ENCODE data around the gene LTA. TPM values are rescaled to one million over a fixed set of nuclear protein-coding genes. Genes with fewer than 3 reads are reported as not detected.
"Not testable (repeated sequence)": the region's sequence is repeated elsewhere in the genome, so short reads cannot be mapped to it uniquely, and the experiment has no call there.

The LTA gene
- total RNA-seq, 4 donors from 2014 or later, result not detected

DNA sequence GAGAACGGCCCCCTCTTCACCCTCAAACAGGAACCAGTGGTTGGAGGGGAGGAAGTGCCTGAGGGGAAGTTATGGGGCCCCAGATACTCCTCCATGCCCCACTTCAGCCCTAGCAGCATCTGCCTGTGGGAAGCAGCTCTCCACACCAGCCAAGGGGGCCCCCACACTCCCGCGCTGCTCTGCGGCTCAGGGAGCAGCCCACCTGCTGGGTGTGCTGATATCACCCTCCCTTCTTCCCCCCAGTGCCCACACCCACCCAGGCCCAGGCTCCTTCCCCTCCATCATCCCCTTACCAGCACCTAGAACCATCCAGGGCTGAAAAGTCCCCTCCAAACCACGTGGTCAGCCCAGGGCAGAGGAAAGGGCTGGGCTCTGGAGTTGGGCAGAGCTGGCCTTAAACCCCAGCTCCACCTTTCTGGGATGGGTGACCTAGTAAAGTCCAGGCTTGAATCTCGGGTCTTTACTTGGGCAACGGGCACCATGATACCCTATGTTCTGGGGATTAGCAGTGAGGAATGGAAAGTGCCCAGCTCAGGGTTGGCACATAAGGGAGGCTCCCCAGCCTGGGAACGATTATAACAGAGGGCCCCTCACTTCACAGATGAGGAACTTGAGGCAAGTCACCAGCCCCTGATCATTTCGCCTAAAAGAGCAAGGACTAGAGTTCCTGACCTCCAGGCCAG is 14.7 kb downstream of the LTA start:
- no peaks in the 10 kb centered on the region for H3K36me3 ChIP-seq
- H3K27ac ChIP-seq, result peak overlapping the region in 2 of 4 donors; percentile 49 to 64
- H3K4me1 ChIP-seq, result peaks cover under 1 to 32% (median 15%) of the 10 kb centered on the region in 3 donors
- no peaks in the 10 kb centered on the region for H3K9me3 ChIP-seq
- TF ChIP-seq POLR2A (IDR thresholded peaks at IDR 0.05), result no peak
- TF ChIP-seq, protein P1, sequence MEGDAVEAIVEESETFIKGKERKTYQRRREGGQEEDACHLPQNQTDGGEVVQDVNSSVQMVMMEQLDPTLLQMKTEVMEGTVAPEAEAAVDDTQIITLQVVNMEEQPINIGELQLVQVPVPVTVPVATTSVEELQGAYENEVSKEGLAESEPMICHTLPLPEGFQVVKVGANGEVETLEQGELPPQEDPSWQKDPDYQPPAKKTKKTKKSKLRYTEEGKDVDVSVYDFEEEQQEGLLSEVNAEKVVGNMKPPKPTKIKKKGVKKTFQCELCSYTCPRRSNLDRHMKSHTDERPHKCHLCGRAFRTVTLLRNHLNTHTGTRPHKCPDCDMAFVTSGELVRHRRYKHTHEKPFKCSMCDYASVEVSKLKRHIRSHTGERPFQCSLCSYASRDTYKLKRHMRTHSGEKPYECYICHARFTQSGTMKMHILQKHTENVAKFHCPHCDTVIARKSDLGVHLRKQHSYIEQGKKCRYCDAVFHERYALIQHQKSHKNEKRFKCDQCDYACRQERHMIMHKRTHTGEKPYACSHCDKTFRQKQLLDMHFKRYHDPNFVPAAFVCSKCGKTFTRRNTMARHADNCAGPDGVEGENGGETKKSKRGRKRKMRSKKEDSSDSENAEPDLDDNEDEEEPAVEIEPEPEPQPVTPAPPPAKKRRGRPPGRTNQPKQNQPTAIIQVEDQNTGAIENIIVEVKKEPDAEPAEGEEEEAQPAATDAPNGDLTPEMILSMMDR (IDR thresholded peaks at IDR 0.05), result no peak
- intact Hi-C loops (cut with DNase I), result no loop called here
- H3K4me3 ChIP-seq, result peak overlapping the region in 1 of 4 donors; percentile 12
- no peak for DNase-seq
- 60 to 64% methylated on average over 3 to 5 of the region's 9 CpGs for WGBS, 2 donors
- H3K27me3 ChIP-seq, result peaks cover 0 to 25% (median 0%) of the 10 kb centered on the region in 4 donors

DNA sequence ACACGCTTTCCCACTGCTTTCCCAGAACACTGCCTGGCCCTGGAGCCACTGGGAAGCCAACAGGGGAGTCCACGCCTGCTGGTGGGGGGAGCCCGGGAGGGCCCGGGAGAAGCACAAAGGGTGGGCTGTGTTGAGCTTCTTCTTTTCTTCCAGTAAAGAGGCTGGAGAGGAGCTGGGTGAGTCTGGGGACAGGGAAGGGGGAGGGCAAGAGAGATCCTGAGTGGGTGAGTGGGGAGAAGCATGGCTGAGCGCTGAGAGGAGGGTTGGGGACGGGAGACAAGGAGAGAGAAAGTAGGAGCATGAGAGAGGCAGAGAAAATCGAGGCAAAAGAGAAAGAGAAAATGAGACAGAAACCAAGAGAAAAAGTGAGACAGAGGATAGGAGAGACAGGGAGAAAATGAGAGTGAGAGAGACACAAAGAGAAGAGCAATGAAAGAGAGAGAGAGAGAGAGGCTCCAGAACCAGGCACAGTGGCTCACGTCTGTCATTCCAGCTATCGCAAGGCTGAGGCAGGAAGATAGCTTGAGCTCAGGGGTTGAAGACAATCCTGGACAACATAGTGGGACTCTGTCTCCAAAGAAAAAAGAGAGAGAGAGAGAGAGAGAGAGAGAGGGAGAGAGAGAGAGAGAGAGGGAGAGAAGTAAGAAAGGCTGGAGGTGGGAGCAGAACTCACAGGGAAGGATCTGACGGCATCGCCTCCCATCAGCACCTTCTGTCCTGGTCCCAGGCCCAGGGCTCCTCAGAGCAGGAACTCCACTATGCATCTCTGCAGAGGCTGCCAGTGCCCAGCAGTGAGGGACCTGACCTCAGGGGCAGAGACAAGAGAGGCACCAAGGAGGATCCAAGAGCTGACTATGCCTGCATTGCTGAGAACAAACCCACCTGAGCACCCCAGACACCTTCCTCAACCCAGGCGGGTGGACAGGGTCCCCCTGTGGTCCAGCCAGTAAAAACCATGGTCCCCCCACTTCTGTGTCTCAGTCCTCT is 16.0 kb downstream of the LTA start:
- peak overlapping the region in 2 of 4 donors; percentile 2 to 39 for H3K27ac ChIP-seq
- 61 to 72% methylated on average over 8 to 9 of the region's 12 CpGs for WGBS, 2 donors
- DNase-seq, result no peak

DNA sequence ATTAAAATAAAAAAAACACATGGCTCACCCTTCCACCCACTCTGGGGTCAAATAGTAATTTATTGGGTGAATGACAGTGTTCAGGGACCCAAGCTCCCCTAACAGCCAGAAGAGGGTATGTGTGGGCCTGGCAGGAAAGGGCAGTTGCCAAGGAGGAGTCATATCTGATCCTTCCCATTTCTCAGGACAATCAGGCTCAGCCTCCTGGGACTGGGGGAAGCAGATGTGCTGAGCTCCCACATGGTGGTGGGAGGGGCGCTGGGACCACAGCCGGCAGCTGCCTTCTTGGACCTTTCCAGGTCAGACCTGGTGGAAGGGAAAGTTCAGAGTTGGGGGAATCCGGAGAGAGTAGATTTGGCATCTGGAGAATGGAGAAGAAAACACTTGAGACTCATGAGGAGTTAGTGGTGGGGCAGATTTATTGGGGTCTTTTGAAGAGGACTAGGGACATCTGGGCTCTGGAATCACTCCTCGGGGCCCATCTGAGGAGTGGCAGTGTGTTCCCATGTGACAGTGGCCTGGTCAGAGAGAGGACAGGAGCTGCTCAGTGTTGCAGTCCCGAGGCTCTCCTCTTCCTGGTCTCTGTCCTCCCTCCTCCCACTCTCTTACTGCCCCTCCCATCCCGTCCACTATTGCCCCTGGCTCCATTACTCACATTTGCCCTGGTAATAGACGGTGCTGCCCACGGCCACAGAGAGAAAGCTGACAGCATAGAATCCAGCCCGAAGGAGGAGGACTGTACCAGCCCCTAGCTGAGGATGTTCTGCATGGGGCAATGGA is 17.0 kb downstream of the LTA start:
- Histone ChIP-seq H3K9me3 (no peaks in the 10 kb centered on the region), H3K36me3 (no peaks in the 10 kb centered on the region), H3K4me3 (no peak overlapping the region), H3K4me1 (peaks cover 0 to 21% (median 5%) of the 10 kb centered on the region in 3 donors), H3K27ac (no peak overlapping the region), H3K27me3 (peaks cover 0 to 21% (median 0%) of the 10 kb centered on the region in 4 donors)
- DNase-seq, result no peak
- WGBS, 2 donors, result 44 to 65% methylated on average over 3 to 5 of the region's 9 CpGs
- intact Hi-C loops (cut with DNase I), result no loop called here
- no peak for TF ChIP-seq POLR2A (IDR thresholded peaks at IDR 0.05)
- TF ChIP-seq, protein P1 (IDR thresholded peaks at IDR 0.05), result no peak

More for the DNA sequence above, 16.0 kb downstream of the LTA start:
- Histone ChIP-seq H3K9me3 (no peaks in the 10 kb centered on the region), H3K4me3 (peak overlapping the region in 1 of 4 donors; percentile 8), H3K4me1 (peaks cover 0 to 21% (median 5%) of the 10 kb centered on the region in 3 donors), H3K27me3 (peaks cover 0 to 21% (median 0%) of the 10 kb centered on the region in 4 donors), H3K36me3 (no peaks in the 10 kb centered on the region)
- no peak for TF ChIP-seq POLR2A (IDR thresholded peaks at IDR 0.05)
- TF ChIP-seq, protein P1 (IDR thresholded peaks at IDR 0.05), result no peak
- intact Hi-C loops (cut with DNase I), result no loop called here

DNA sequence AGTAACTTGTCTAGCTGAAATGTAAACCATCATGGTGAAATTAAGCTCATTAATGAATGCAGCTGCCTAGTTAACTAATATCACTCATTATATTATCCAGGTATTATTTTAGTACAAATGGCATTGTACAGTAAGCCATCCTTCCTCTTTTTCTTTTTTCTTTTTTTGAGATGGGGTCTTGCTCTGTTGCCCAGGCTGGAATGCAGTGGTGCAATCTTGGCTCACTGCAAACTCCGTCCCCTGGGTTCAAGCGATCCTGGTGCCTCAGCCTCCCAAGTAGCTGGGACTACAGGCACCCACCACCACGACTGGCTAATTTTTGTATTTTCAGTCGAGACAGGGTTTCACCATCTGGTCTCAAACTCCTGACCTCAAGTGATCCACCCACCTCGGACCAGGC is 18.6 kb downstream of the LTA start:
- Histone ChIP-seq H3K4me1 (peaks cover 0 to 18% (median 3%) of the 10 kb centered on the region in 3 donors), H3K27me3 (peaks cover 0 to 21% (median 0%) of the 10 kb centered on the region in 4 donors)
- DNase-seq, H3K4me3 ChIP-seq, H3K27ac ChIP-seq, H3K36me3 ChIP-seq, H3K9me3 ChIP-seq: not testable (repeated sequence)
- 67 to 76% methylated on average over 5 of the region's 5 CpGs for WGBS, 2 donors
- intact Hi-C loops (cut with DNase I), result loop anchor here (5.0 kb wide), 1 partner anchor 33 kb away; no protein-coding TSS in a partner anchor

DNA sequence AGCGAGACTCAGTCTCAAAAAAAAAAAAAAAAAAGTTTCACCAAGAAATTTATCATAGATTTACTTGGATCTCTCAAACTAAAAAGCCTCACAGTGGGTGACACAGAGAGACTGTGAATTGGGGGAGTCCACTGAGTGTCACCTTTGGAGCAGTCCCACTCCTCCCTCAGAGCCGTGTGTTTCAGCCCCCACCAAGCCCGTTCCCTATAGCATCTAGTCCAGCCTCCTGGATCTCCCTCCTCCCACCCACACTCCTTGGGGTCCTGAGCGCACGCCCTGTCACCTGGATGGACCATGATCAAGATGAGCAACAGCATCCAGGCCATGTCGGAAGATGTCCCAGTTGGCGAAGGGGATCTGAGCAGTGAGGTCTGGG is 20.3 kb downstream of the LTA start:
- intact Hi-C loops (cut with DNase I), result loop anchor here (5.0 kb wide), 1 partner anchor 35 kb away; no protein-coding TSS in a partner anchor
- Histone ChIP-seq H3K36me3 (no peaks in the 10 kb centered on the region), H3K9me3 (no peaks in the 10 kb centered on the region), H3K4me1 (peaks cover 0 to 3% (median 0%) of the 10 kb centered on the region in 3 donors), H3K4me3 (no peak overlapping the region), H3K27me3 (peaks cover 0 to 9% (median 0%) of the 10 kb centered on the region in 4 donors), H3K27ac (no peak overlapping the region)
- TF ChIP-seq, protein P1 (IDR thresholded peaks at IDR 0.05), result no peak
- TF ChIP-seq POLR2A (IDR thresholded peaks at IDR 0.05), result no peak
- WGBS, 2 donors, result 78 to 86% methylated on average over 5 to 7 of the region's 7 CpGs
- DNase-seq, result no peak

Measured in esophagus squamous epithelium (tissue), 5 donors.